Activated naive CD4-positive, alpha-beta T cell treated with anti-CD3 and anti-CD28 coated beads, Interleukin-2, amount 50 U/mL, for 24 hours (primary cell): ENCODE measurements around the gene AURKB.
"Not testable (repeated sequence)": the region's sequence is repeated elsewhere in the genome, so short reads cannot be mapped to it uniquely, and the experiment has no call there.

Experiments
- H3K27ac Mint-ChIP-seq: one replicate; pipeline ENCODE4 v1.8.0; 2021; ENCODE audit warnings: mild to moderate bottlenecking, mixed read lengths
- H3K27me3 Mint-ChIP-seq: one replicate; pipeline ENCODE4 v1.8.0; 2021; ENCODE audit warnings: mixed read lengths
- H3K36me3 Mint-ChIP-seq: one replicate; pipeline ENCODE4 v1.8.0; 2021; ENCODE audit warnings: mixed read lengths
- H3K4me1 Mint-ChIP-seq: one replicate; pipeline ENCODE4 v1.8.0; 2021; ENCODE audit warnings: mixed read lengths
- H3K4me3 Mint-ChIP-seq: one replicate; pipeline ENCODE4 v1.8.0; 2021; ENCODE audit warnings: mild to moderate bottlenecking, mixed read lengths
- H3K9me3 Mint-ChIP-seq: one replicate; pipeline ENCODE4 v1.8.0; 2021; ENCODE audit warnings: mixed read lengths

The AURKB gene

GRCh38 chr17:8234361-8235270 is 24.2 kb upstream of the AURKB start:
- Mint-ChIP-seq H3K4me3 (no peak overlapping the region), H3K36me3 (peaks cover 37% of the 10 kb centered on the region), H3K27ac (no peak overlapping the region), H3K4me1 (peaks cover 21% of the 10 kb centered on the region), H3K9me3 (no peaks in the 10 kb centered on the region), H3K27me3 (no peaks in the 10 kb centered on the region)

- Mint-ChIP-seq H3K27me3 (no peaks in the 10 kb centered on the region), H3K4me1 (peaks cover 17% of the 10 kb centered on the region), H3K9me3 (no peaks in the 10 kb centered on the region), H3K36me3 (peaks cover 33% of the 10 kb centered on the region), H3K4me3 (no peak overlapping the region), H3K27ac (no peak overlapping the region)
Observed at GRCh38 chr17:8231701-8232100, 21.3 kb upstream of the AURKB start.

- H3K4me1 Mint-ChIP-seq, result peaks cover 42% of the 10 kb centered on the region
- H3K27me3 Mint-ChIP-seq, result no peaks in the 10 kb centered on the region
- H3K9me3 Mint-ChIP-seq, result no peaks in the 10 kb centered on the region
- H3K27ac Mint-ChIP-seq, result peak overlapping the region; percentile 94
- H3K36me3 Mint-ChIP-seq, result peaks cover 17% of the 10 kb centered on the region
- H3K4me3 Mint-ChIP-seq, result peak overlapping the region; percentile 47
Observed at GRCh38 chr17:8227238-8227581, 16.8 kb upstream of the AURKB start.

GRCh38 chr17:8226536-8227237 is 16.3 kb upstream of the AURKB start:
- no peaks in the 10 kb centered on the region for H3K27me3 Mint-ChIP-seq
- H3K9me3 Mint-ChIP-seq, result no peaks in the 10 kb centered on the region
- H3K36me3 Mint-ChIP-seq, result peaks cover 17% of the 10 kb centered on the region
- peak overlapping the region; percentile 94 for H3K27ac Mint-ChIP-seq
- H3K4me1 Mint-ChIP-seq, result peaks cover 42% of the 10 kb centered on the region
- H3K4me3 Mint-ChIP-seq, result peak overlapping the region; percentile 49

- peaks cover 3% of the 10 kb centered on the region for H3K27me3 Mint-ChIP-seq
- peaks cover 14% of the 10 kb centered on the region for H3K36me3 Mint-ChIP-seq
- peaks cover 45% of the 10 kb centered on the region for H3K4me1 Mint-ChIP-seq
- peak overlapping the region; percentile 49 for H3K4me3 Mint-ChIP-seq
- H3K9me3 Mint-ChIP-seq, result no peaks in the 10 kb centered on the region
- peak overlapping the region; percentile 94 for H3K27ac Mint-ChIP-seq
Observed at GRCh38 chr17:8225813-8226535, 15.6 kb upstream of the AURKB start.

GRCh38 chr17:8224891-8225812 is 14.8 kb upstream of the AURKB start:
- Mint-ChIP-seq H3K4me3 (peak overlapping the region; percentile 34), H3K27me3 (peaks cover 3% of the 10 kb centered on the region), H3K9me3 (no peaks in the 10 kb centered on the region), H3K4me1 (peaks cover 50% of the 10 kb centered on the region), H3K27ac (no peak overlapping the region), H3K36me3 (peaks cover 13% of the 10 kb centered on the region)

- Mint-ChIP-seq H3K36me3 (peaks cover 7% of the 10 kb centered on the region), H3K27ac (peak overlapping the region; percentile 98), H3K27me3 (peaks cover 3% of the 10 kb centered on the region), H3K4me1 (peaks cover 54% of the 10 kb centered on the region), H3K9me3 (no peaks in the 10 kb centered on the region), H3K4me3 (peak overlapping the region; percentile 97)
Observed at GRCh38 chr17:8223356-8224126, 13.2 kb upstream of the AURKB start.

- Mint-ChIP-seq H3K4me3 (peak overlapping the region; percentile 97), H3K4me1 (peaks cover 59% of the 10 kb centered on the region), H3K9me3 (no peaks in the 10 kb centered on the region), H3K27me3 (peaks cover 3% of the 10 kb centered on the region), H3K36me3 (peaks cover 7% of the 10 kb centered on the region), H3K27ac (peak overlapping the region; percentile 98)
Observed at GRCh38 chr17:8222630-8223355, 12.4 kb upstream of the AURKB start.

GRCh38 chr17:8222380-8222629 is 11.9 kb upstream of the AURKB start:
- H3K27me3 Mint-ChIP-seq, result peaks cover 3% of the 10 kb centered on the region
- H3K4me3 Mint-ChIP-seq, result peak overlapping the region; percentile 97
- H3K36me3 Mint-ChIP-seq, result peaks cover 7% of the 10 kb centered on the region
- H3K27ac Mint-ChIP-seq, result peak overlapping the region; percentile 98
- no peaks in the 10 kb centered on the region for H3K9me3 Mint-ChIP-seq
- H3K4me1 Mint-ChIP-seq, result peaks cover 55% of the 10 kb centered on the region

GRCh38 chr17:8221663-8222379 is 11.4 kb upstream of the AURKB start:
- Mint-ChIP-seq H3K27ac (peak overlapping the region; percentile 98), H3K36me3 (peaks cover 7% of the 10 kb centered on the region), H3K27me3 (peaks cover 3% of the 10 kb centered on the region), H3K4me1 (peaks cover 50% of the 10 kb centered on the region), H3K9me3 (no peaks in the 10 kb centered on the region), H3K4me3 (peak overlapping the region; percentile 97)

GRCh38 chr17:8220783-8221662 is 10.6 kb upstream of the AURKB start:
- Mint-ChIP-seq H3K9me3 (no peaks in the 10 kb centered on the region), H3K27ac (peak overlapping the region; percentile 98), H3K36me3 (peaks cover 4% of the 10 kb centered on the region), H3K4me3 (peak overlapping the region; percentile 97), H3K4me1 (peaks cover 42% of the 10 kb centered on the region), H3K27me3 (peaks cover 3% of the 10 kb centered on the region)

GRCh38 chr17:8214000-8214399 is 3.6 kb upstream of the AURKB start:
- peaks cover 24% of the 10 kb centered on the region for H3K4me1 Mint-ChIP-seq
- H3K27me3 Mint-ChIP-seq, H3K4me3 Mint-ChIP-seq, H3K9me3 Mint-ChIP-seq, H3K36me3 Mint-ChIP-seq, H3K27ac Mint-ChIP-seq: not testable (repeated sequence)
